ENCODE results near the gene TROAP.

TROAP gene

GRCh38 chr12:49294086-49294803, 28.8 kb upstream of the TROAP start:
- in situ Hi-C loops (cut with HindIII; ENCODE audit: low pct_ligation_motif_present, low sequenced_read_pairs), result no loop called here
- Histone ChIP-seq H3K27ac (no peak overlapping the region), H3K4me3 (ENCODE audit: low read depth, low read length) (no peak overlapping the region), H3K27me3 (replicated peaks) (peaks cover 32% of the 10 kb centered on the region), H3K36me3 (replicated peaks) (no peaks in the 10 kb centered on the region)
- no peak for TF ChIP-seq CTCF (IDR thresholded peaks at IDR 0.05; ENCODE audit: low read depth, low read length, missing control alignments)
- no peak for DNase-seq

- no peak for DNase-seq
- Histone ChIP-seq H3K27ac (no peak overlapping the region), H3K4me3 (ENCODE audit: low read depth, low read length) (no peak overlapping the region), H3K27me3 (replicated peaks) (peaks cover 32% of the 10 kb centered on the region), H3K36me3 (replicated peaks) (no peaks in the 10 kb centered on the region)
- in situ Hi-C loops (cut with HindIII; ENCODE audit: low pct_ligation_motif_present, low sequenced_read_pairs), result no loop called here
- TF ChIP-seq CTCF (IDR thresholded peaks at IDR 0.05; ENCODE audit: low read depth, low read length, missing control alignments), result no peak
Measured at GRCh38 chr12:49294804-49295081, 28.3 kb upstream of the TROAP start.

- Histone ChIP-seq H3K27ac (no peak within 1 kb of the TSS), H3K27me3 (replicated peaks) (peaks cover 32% of the 10 kb centered on the region), H3K36me3 (replicated peaks) (no peaks in the 10 kb centered on the region), H3K4me3 (ENCODE audit: low read depth, low read length) (no peak within 1 kb of the TSS)
- DNase-seq, result no peak
- in situ Hi-C loops (cut with HindIII; ENCODE audit: low pct_ligation_motif_present, low sequenced_read_pairs), result no loop called here
- TF ChIP-seq CTCF (IDR thresholded peaks at IDR 0.05; ENCODE audit: low read depth, low read length, missing control alignments), result no peak
Measured at GRCh38 chr12:49295082-49295936, 27.7 kb upstream of the TROAP start, which contains the start of gene PRPH. TSS of gene PRPH (plus strand) at chr12:49295147. CDS start at chr12:49295201, 54 bp downstream.

- peaks cover 32% of the 10 kb centered on the region for H3K27me3 ChIP-seq (replicated peaks)
Measured at GRCh38 chr12:49296034-49296835, 26.8 kb upstream of the TROAP start.

More at GRCh38 chr12:49296034-49296835, 26.8 kb upstream of the TROAP start:
- Histone ChIP-seq H3K4me3 (ENCODE audit: low read depth, low read length) (no peak overlapping the region), H3K27ac (no peak overlapping the region), H3K36me3 (replicated peaks) (no peaks in the 10 kb centered on the region)
- TF ChIP-seq CTCF (IDR thresholded peaks at IDR 0.05; ENCODE audit: low read depth, low read length, missing control alignments), result peak; percentile 81
- in situ Hi-C loops (cut with HindIII; ENCODE audit: low pct_ligation_motif_present, low sequenced_read_pairs), result no loop called here
- no peak for DNase-seq
